ENCODE results near the gene ASPDH.

The ASPDH gene

DNA sequence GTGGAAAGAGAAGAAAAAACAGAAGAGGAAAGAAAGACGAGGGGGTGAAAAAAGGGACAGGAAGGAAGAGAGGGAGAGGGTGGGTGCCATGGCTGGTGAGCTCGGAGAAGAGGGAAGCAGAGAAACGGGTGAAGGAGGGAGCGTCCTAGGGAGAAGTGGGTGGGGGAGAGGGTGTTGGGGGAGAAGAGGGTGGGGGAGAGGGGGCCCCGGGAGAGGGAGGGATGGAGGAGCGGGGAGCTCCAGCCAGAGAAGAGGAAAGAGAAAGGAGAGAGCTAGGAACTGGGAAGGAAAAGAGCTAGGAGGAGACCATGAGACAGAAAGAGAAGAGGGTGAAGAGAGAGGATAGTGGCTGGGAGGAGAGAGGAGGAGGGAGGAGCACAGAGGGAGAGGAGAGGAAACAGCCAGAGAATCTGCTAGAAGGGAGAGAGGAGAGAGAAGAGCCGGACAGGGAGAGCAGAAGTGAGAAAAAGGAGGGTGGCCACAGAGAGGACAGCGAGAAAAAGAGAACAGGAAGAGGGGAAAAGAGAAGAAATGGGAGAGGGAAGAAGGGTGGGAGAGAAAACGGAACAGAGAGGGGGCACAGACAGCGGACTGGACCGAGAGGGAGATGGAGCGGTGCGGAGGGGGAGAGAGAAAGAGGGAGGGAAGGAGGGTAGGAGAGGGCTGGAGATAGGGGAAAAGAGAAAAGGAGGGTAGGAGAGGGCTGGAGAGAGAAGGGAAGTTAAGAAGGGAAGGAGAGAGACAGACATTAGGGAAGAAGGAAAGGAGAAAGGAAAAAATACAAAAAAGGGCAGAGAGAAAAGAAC is 25.1 kb downstream of the ASPDH start:
- H3K4me3 ChIP-seq (ENCODE audit: low read length), result no peak overlapping the region
- TF ChIP-seq, protein P1, sequence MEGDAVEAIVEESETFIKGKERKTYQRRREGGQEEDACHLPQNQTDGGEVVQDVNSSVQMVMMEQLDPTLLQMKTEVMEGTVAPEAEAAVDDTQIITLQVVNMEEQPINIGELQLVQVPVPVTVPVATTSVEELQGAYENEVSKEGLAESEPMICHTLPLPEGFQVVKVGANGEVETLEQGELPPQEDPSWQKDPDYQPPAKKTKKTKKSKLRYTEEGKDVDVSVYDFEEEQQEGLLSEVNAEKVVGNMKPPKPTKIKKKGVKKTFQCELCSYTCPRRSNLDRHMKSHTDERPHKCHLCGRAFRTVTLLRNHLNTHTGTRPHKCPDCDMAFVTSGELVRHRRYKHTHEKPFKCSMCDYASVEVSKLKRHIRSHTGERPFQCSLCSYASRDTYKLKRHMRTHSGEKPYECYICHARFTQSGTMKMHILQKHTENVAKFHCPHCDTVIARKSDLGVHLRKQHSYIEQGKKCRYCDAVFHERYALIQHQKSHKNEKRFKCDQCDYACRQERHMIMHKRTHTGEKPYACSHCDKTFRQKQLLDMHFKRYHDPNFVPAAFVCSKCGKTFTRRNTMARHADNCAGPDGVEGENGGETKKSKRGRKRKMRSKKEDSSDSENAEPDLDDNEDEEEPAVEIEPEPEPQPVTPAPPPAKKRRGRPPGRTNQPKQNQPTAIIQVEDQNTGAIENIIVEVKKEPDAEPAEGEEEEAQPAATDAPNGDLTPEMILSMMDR (IDR thresholded peaks at IDR 0.05; ENCODE audit: low read depth, low read length), result no peak
- TF ChIP-seq EZH2phosphoT487 (IDR thresholded peaks at IDR 0.05; ENCODE audit: low read depth), result no peak
- H3K27ac ChIP-seq (ENCODE audit: low read length), result no peak overlapping the region

GRCh38 chr19:50486823-50487515 is 26.7 kb downstream of the ASPDH start:
- peaks cover 35% of the 10 kb centered on the region for H3K36me3 ChIP-seq (replicated peaks; ENCODE audit: low read depth, low read length)
- no peaks in the 10 kb centered on the region for H3K79me2 ChIP-seq (ENCODE audit: low read length)
- H3K4me1 ChIP-seq (ENCODE audit: low read length), result no peaks in the 10 kb centered on the region
- H3K4me2 ChIP-seq (ENCODE audit: low read length), result no peak overlapping the region
- no peak overlapping the region for H3K27ac ChIP-seq (ENCODE audit: low read length)
- TF ChIP-seq, protein P1 (IDR thresholded peaks at IDR 0.05; ENCODE audit: low read depth, low read length), result peak; percentile 84
- no peak for TF ChIP-seq EZH2phosphoT487 (IDR thresholded peaks at IDR 0.05; ENCODE audit: low read depth)
- H3K4me3 ChIP-seq (ENCODE audit: low read length), result no peak overlapping the region
- no peak overlapping the region for H2AFZ ChIP-seq (ENCODE audit: low read depth, low read length)
- H3K9me3 ChIP-seq (ENCODE audit: insufficient read depth, low read length), result no peaks in the 10 kb centered on the region
- 0 out of 2 replicates have a peak, but pooled peaks cover 3% of the 10 kb centered on the region for H4K20me1 ChIP-seq (ENCODE audit: insufficient read depth, low read length)
- H3K9ac ChIP-seq (ENCODE audit: low read length), result no peak overlapping the region
- H3K27me3 ChIP-seq (ENCODE audit: low read depth, low read length), result peaks cover 7% of the 10 kb centered on the region; the same call in 1 of the 2 replicates

More for the DNA sequence above, 25.1 kb downstream of the ASPDH start:
- Histone ChIP-seq H3K4me2 (ENCODE audit: low read length) (no peak overlapping the region), H2AFZ (ENCODE audit: low read depth, low read length) (no peak overlapping the region), H4K20me1 (ENCODE audit: insufficient read depth, low read length) (0 out of 2 replicates have a peak, but pooled peaks cover 3% of the 10 kb centered on the region), H3K9ac (ENCODE audit: low read length) (no peak overlapping the region), H3K9me3 (ENCODE audit: insufficient read depth, low read length) (no peaks in the 10 kb centered on the region), H3K36me3 (replicated peaks; ENCODE audit: low read depth, low read length) (peaks cover 28% of the 10 kb centered on the region), H3K79me2 (ENCODE audit: low read length) (no peaks in the 10 kb centered on the region), H3K4me1 (ENCODE audit: low read length) (no peaks in the 10 kb centered on the region), H3K27me3 (ENCODE audit: low read depth, low read length) (peaks cover 7% of the 10 kb centered on the region; the same call in 1 of the 2 replicates)

DNA sequence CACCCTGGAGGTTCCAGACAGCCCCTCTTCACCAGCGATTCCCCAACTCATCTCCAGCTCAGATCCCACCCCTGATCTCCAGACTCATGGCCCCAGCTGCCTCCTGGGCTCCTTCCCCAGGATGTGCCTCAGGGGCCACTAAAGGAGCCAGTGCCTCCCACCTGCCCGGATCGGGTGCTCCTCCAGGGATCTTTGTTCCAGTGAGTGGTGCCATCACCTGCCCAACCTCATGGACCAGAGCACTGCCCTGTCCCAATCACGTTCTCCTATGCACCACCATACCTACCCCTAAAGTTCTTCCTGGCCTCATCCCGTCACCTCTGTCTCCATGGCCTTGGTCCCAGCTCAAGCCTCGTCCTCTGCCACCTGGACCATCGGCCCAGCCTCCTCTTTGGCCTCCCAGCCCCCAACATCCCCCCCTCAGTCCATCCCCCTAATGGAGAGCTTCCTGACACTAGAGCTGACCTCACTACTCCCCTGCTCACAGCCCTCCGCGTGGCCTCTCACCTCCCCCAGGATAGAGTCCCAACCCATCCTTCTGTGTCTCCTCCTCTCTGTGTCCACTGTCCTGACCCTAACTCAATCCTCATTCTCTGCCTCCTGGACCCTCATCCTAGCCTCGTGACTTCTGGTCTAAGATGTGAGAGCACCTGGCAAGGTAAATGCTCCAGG is 28.3 kb downstream of the ASPDH start:
- no peak overlapping the region for H3K27ac ChIP-seq (ENCODE audit: low read length)
- TF ChIP-seq EZH2phosphoT487 (IDR thresholded peaks at IDR 0.05; ENCODE audit: low read depth), result no peak
- TF ChIP-seq, protein P1 (IDR thresholded peaks at IDR 0.05; ENCODE audit: low read depth, low read length), result no peak

More for the DNA sequence above, 28.3 kb downstream of the ASPDH start:
- Histone ChIP-seq H4K20me1 (ENCODE audit: insufficient read depth, low read length) (0 out of 2 replicates have a peak, but pooled peaks cover 3% of the 10 kb centered on the region), H3K4me2 (ENCODE audit: low read length) (no peak overlapping the region), H3K4me3 (ENCODE audit: low read length) (no peak overlapping the region), H3K36me3 (replicated peaks; ENCODE audit: low read depth, low read length) (peaks cover 36% of the 10 kb centered on the region), H3K79me2 (ENCODE audit: low read length) (no peaks in the 10 kb centered on the region), H3K27me3 (ENCODE audit: low read depth, low read length) (peaks cover 7% of the 10 kb centered on the region; the same call in 1 of the 2 replicates), H3K9ac (ENCODE audit: low read length) (no peak overlapping the region), H3K4me1 (ENCODE audit: low read length) (no peaks in the 10 kb centered on the region), H3K9me3 (ENCODE audit: insufficient read depth, low read length) (no peaks in the 10 kb centered on the region), H2AFZ (ENCODE audit: low read depth, low read length) (no peak overlapping the region)

All from OCI-LY3 (cell line).